ENCODE measurements around the gene MRPS27.
"Not testable (repeated sequence)": the region's sequence is repeated elsewhere in the genome, so short reads cannot be mapped to it uniquely, and the experiment has no call there.

The MRPS27 gene

DNA sequence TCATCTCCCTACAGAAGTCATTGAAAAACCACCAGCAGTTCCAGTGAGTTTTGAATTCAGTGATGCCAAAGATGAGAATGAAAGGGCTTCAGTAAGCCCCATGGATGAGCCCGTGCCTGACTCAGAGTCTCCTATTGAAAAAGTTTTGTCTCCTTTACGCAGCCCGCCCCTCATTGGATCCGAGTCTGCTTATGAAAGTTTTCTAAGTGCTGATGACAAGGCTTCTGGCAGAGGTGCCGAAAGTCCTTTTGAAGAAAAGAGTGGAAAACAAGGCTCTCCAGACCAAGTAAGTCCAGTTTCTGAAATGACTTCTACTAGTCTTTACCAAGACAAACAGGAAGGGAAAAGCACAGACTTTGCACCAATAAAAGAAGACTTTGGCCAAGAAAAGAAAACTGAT lies 122.6 kb downstream of the MRPS27 start:
- no peak for DNase-seq

DNA sequence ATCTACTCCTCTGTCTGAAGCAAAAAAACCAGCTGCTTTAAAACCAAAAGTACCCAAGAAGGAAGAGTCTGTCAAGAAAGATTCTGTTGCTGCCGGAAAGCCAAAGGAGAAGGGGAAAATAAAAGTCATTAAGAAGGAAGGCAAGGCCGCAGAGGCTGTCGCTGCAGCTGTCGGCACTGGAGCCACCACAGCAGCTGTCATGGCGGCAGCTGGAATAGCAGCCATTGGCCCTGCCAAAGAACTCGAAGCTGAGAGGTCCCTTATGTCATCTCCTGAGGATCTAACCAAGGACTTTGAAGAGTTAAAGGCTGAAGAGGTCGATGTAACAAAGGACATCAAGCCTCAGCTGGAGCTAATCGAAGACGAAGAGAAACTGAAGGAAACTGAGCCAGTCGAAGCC lies 124.5 kb downstream of the MRPS27 start:
- no peak for DNase-seq

DNA sequence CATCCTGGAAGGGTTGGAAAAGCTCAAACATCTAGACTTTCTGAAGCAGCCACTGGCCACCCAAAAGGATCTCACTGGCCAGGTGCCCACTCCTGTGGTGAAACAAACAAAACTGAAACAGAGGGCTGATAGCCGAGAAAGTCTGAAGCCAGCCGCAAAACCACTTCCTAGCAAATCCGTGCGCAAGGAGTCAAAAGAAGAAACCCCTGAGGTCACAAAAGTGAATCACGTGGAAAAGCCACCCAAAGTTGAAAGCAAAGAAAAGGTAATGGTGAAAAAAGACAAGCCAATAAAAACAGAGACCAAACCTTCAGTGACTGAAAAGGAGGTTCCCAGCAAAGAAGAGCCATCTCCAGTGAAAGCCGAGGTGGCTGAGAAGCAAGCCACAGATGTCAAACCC lies 125.2 kb downstream of the MRPS27 start:
- DNase-seq, result no peak

DNA sequence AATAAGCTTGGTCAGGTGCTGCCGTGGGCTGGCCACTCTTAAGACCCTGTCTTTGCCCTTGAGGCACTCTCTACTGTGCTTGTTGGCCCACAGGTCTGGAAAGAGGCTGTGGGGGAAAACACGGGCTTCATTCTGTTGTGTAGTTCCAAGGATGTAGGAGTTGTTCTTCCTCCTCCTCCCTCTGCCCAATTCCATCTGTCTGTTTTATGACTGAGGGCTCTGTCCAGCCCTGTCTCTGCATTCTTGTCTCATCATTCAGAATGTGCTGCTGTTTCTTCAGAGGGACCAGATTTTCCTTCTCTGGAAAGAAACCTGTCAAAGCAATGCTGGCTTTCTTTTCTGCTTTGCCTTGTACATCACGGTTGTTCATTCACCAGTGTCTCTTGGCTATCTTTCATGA lies 128.6 kb downstream of the MRPS27 start:
- DNase-seq, result no peak

DNA sequence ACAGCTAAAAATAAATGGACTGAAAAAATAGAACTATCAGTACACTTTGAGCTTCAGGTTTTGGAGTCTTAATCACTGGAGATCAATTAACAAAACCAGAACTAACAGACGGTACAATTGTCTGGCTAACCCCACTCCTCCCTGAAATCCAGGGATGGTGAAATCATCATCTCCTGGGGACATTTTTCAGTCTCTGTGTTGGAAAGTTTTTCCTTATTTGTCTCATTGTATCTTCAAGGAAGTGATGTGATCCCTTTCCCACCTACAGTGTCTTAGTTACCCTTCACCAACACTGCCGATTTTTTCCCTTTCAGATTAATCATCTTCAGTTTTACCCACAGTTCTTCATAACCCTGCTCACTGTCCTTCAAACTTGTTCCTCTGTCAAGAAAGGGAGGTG lies 130.9 kb downstream of the MRPS27 start:
- no peak for DNase-seq

DNA sequence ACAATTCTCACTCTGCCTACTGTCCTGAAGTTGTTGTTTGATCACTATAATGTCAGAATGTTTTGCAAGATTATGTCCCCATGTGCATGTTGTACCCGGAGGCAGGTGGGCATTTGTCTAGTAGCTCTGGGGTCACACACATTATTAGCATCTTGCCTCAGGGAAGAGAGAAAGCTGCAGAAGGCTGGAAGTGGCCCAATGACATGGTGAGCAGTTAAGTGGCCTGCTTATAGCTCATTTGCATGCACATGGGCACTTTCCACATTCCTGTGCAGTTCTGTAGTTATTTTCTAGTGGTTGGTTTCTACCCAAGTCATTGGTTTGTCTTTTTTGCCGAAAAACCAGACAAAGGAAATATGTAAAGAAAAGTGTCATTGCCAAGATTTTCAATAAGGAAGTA lies 131.9 kb downstream of the MRPS27 start:
- no peak for DNase-seq

DNA sequence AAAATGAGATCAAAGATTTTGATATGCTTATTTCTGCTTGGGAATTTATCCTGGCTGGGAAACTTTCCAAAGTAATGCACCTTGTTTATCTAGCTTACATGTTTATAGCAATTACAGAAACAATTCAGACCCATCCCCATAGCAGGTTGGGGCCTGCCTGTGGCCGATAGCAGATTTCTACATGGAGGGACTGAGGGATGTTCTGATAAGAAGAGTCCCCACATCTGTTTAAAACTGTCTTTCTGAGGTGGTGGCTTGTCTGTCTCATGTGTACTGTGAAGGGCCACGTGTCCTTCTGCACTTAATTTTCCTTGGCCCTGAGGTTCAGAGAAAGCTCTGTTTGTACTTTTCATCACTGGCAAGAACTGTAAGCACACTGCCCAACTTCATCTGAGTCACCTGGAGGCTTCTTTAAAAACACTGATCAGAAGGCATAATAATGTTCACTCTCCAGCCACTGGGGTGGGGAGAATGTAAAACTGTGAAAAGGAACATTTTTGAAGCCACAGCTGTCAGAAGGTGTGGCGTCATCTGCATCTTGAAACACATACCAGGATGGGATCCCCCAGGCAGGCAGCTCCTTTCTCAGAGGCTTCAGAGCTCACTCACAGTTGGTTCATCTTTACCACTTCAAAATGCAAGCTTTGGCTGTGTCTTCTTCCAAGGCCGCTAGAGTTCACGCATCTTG lies 132.5 kb downstream of the MRPS27 start:
- DNase-seq, result no peak

DNA sequence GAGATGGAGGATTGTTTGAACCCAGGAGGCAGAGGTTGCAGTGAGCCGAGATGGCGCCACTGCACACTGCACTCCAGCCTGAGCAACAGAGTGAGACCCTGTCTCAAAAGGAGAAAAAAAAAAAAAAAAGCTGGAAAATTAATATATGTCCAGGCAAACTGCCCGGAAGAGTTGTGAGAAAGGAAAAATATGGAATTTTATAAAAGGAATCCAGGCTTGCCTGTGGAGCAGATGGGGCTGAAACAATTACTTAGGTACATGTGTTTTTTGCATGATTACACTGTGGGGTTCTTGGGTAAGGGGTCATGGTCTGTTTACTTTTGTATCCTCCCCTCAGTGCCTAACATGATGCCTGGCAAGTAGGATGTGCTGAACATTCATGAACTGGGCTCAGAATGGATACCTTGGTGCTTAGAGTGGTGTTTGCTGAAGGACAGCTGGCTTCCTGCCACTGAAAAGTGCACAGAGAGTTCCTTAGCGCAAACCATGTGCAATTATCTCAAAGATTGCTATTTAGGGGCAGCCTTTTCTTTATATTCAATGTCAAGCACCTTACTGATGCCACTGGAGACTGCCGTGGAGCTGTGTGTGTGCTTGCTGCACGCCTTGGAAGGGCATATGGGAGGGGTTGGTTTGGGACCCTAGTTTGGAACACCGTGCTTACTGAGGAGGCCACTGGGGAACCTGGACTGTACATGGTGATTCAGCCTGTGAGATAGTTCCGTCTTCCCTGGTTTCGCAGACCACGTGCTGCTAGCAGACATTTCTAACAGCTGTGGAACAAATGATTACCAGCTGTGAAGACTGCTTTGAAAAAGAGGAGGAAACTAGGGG lies 134.3 kb downstream of the MRPS27 start:
- no peak for DNase-seq

DNA sequence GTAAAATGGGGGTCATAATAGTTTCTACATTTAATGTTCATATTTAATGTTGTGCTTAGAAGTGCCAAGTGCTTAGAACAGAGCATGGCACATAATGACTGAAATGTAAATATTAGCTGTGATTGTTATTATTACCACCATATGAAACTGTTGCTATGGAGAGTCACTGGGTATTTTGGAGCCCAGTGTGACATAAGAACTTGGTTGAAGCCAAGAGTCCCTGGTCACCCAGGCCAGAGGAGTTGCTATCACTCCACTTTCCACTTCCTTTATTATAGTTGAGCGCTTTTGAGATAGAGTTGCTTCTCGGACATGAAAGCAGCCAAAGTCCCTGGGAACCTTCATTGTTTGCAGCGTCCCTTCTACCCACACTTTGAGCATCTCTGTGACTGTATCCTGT lies 135.6 kb downstream of the MRPS27 start:
- DNase-seq, result no peak

DNA sequence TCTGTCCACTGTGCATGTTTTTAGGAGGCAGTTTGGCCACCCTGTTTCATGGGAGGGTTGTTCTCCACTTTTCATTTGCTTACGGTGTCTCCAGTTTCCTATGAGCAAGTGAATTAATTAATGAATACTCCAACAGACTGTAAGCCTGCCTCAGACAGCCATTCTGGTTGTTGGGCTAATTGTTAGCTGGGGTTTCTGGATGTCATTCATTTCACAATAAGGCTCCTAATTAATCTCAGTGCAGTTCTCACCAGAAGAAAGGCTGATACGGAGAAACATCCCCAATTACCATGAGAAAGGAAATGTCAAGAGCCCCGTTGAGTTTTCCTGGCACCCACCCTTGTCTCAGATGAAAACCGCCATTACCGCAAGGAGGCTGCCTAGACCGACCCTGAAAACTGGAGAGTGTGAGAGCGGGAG lies 136.9 kb downstream of the MRPS27 start:
- no peak for DNase-seq

DNA sequence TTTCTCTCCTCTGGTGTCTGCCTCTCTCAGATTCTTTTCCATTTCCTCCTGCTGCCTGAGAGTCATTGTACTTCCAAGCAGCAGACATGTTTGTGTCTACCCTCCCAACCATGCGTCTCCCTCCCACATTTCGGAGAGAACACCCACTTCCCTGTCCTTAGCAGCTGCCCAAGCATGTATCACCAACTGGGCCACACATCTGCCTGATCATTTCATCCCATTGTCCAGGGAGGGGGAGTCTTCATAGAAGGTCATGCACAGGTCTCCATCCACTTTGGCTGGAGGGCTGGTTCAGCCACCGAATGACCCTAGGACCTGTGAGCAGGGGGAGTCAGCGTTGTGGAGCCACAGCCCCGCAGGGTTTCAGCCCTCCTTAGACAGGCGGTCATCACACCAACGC lies 137.4 kb downstream of the MRPS27 start:
- DNase-seq, result no peak

DNA sequence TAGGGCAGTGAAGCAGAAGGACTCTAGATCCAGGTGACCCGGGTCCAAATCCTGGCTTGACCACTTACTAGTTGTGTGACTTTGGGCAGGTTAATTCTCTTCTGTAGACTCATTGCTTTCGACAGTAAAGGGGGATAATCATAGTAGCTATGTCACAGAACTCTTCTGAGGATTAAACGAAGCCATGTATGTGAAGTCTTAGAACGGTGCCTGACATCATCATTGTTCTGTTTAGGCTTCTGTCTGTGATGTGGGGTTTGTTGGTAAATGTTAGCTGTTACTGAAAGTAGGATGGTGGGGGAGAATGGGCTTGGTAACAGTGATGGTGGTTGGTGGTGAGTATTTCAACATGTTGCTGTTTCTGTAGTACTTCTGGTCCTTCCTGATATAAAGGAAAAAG lies 139.1 kb downstream of the MRPS27 start:
- DNase-seq, result peak; percentile 16

DNA sequence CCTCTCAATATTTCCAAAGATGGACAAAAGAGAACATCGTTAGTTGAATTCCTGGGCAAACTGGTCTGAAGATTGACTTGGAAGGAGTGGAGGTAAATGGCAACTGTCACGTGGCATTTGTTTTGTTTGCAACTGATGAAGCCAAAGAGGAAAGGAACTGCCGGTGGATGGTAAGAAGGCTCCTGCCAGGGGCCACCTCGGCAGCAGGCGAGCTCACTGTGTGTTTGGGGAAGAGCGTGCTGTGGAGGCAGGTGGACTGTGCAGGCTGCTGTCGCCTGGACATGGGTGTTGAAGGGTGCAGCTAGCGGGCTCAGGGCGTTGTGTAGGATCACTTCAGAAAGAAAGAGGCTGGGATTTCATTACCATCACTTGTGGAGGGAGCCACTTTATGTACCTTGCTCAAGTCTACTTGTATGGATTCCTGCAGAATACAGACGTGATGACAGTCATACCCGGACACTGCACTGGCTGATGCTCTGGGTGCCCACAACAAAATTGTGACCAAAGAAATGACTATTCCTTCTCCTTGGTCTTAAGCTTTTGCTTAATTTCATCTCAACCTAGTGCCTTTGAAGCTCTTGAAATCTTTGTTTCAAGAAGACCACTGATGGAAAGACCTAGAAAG lies 140.1 kb downstream of the MRPS27 start:
- DNase-seq, result peak; percentile 74

DNA sequence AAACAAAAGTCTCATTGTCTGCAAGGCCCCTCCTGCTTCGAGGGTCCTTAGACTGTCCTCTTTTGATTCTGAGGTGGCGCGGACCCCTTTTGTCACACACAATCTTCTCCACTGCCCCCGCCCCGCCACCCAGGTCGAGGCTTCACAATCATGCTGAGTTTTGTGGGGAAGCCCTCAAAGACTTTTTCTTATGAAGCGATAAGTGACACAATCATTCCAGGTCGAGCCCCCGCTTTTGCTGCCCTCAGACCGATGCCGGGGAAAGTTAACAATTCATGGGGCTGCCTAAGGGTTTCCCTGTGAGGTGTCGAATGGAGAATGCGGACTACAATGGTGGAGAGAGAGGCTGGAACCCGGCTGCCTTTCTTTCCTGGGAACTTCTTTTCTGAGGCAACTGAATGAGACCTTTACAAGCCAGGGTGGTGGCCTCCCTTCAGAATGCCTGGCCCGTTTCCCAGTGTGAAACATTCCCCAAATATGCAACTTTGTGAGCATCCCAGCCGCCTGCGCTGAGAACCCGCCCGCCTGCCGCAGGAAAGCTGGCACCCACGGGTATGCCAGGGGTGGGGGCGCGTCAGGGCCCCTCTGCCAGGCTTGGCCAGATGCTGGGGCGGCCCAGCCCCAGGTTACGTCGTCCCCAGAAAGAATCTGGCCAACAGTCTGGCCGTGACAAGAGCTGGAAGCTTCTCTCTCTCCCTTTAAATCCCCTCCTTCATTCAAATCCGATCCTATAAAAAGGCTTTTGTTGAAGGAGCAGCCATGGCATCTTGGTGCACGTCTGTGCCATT lies 140.8 kb downstream of the MRPS27 start:
- DNase-seq, result peak; percentile 74

DNA sequence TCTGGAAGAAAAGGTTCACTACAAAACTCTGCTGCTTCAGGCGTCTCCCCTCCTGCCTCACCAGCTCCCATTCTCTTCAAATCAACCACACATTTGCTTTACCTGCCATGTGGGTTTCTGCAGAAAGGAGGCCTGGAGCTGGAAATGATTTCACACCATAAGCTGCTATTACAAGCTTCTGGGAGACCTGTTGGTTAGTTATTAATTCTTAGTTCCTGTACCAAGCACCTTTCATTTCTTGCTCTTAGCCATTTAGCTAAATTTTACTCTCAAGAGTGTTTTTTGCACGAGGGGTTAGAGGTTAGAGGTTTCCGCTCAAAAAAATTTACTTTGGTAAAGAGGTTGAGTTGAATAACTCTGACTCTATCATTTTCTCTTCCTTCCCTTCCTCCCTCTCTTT lies 142.5 kb downstream of the MRPS27 start:
- no peak for DNase-seq

DNA sequence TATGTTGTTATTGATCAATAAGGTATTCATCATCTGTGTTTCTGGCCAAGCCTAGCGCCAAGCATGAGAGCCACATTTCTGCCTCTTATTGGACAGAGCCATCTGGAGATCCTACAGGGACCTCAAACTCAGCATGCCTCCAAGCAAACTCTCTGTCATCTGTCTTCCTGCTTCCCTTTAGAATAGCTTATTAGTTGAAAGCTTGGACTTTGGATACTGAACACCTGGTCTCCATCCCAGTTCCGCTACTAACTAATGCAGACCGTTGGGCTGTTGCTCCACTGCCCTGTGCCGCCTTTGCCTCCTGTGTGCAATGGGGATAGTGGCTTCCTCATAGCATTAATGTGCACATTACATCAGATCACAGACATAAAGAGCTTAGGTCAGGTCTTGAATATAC lies 147.3 kb downstream of the MRPS27 start:
- no peak for DNase-seq

DNA sequence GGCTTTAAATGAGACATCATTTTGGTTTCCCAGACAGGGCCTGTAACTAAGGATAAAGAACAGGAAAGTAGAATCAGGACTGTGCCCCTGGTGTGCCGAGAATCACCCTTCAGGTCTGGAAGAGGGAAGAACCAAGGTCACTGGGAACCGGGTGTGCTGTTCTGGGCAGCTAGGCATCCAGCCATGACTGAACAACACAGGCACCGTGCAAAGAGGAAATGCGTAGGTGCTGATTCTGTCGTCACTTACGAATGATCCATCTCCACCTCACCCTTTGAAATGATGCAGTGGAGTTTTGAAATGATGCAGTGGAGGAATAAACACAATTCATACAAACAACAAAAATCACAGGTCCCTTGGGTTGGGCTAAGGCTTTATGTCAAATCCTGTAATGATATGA lies 148.4 kb downstream of the MRPS27 start:
- no peak for DNase-seq

DNA sequence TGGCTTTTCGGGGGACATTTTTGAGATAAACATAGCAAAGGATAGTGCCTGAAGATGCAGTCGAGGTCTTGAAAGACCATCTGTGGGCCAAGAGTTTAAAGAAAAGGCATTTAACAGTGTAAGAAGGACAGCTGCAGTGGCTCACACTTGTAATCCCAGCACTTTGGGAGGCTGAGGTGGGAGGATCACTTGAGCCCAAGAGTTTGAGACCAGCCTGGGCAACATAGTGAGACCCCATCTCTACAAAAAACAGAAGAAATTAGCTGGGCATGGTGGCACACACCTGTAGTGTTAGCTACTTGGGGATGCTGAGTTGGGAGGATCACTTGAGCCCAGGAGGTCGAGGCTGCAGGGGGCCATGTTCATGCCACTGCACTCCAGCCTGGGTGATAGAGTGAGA lies 148.9 kb downstream of the MRPS27 start:
- not testable (repeated sequence) for DNase-seq

DNA sequence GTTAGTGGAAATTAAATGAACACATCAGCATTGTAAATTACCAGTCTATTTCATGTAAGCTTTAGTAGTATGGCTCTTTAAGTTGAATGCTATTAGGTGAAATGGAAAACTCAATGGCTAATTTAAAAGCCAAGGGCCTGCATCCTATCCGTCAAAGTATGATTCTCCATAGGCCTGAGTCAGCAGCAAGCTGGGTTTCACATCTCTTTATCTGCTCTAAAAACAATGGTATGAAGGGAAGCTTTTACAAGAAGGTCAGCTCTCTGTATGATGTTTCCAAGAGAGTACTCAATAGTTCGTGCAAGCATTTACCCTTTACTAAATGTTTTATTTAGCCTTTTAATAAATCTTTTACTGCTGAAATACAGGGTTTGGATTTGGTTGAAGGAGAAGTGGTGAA lies 149.9 kb downstream of the MRPS27 start:
- DNase-seq, result no peak

Data from midbrain (tissue), 1 donor.